ENCODE results near the gene EPB41.

EPB41 gene

DNA sequence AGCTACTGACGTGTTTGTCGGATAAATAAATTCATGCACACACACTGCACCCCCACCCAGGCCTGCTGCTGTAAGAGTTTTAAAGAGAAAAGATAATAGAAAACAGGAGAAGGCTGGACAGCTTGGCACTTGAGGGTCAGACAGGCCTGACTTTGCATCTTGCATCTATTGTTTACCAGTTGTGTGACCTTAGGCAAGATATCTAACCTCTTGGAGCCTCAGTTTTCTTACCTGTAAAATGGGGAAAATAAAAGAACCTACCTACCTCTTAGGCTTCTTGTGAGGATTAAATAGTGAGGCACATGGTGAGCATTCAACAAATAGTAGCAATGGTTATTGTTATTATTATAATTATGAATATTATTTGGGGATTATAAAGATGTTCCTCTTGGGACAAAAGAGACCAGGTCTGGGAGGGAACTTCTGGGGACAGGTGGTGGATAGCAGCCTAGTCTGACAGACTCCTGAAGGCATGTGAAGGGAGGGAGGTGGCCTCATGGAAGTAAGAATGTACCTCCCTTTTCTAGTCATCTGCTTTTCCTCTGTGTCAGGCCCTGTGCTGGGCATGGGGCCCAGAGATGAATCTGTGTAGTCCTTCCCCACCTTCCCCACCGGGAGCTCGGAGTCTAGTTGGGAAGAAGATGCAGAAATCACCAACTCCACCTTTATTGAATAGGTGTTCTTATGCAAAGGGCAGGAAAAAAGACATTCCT is 18.3 kb upstream of the EPB41 start (continued):
- TF ChIP-seq SP2 (tag by site-specific recombination; IDR thresholded peaks at IDR 0.05) = no peak
- no peak for TF ChIP-seq ZNF121 (tag by site-specific recombination; IDR thresholded peaks at IDR 0.05)
- TF ChIP-seq ZNF112 (tag by site-specific recombination; IDR thresholded peaks at IDR 0.05) = no peak
- TF ChIP-seq, protein P1, sequence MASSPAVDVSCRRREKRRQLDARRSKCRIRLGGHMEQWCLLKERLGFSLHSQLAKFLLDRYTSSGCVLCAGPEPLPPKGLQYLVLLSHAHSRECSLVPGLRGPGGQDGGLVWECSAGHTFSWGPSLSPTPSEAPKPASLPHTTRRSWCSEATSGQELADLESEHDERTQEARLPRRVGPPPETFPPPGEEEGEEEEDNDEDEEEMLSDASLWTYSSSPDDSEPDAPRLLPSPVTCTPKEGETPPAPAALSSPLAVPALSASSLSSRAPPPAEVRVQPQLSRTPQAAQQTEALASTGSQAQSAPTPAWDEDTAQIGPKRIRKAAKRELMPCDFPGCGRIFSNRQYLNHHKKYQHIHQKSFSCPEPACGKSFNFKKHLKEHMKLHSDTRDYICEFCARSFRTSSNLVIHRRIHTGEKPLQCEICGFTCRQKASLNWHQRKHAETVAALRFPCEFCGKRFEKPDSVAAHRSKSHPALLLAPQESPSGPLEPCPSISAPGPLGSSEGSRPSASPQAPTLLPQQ (tag by site-specific recombination; IDR thresholded peaks at IDR 0.05) = no peak

DNA sequence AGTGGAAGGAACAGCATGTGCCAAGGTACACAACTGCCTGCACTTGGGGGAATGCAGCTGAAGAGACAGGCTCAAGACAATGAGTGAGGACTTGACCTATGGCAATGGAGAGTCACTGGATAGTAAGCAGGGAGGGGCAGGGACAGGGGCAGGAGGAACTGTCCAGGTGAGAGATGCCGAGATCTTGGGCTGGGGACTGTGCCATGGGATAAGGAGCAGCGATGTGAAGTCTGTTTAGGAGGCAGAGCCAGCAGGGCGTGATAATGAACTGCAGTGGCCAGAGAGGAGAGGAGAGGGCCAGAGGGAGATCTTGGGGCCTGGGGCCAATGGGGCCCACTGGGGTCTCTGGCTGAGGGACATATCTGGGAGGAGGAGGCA is 17.8 kb upstream of the EPB41 start:
- POLR2A ChIA-PET = no interaction called here
- Histone ChIP-seq H3K36me3 (ENCODE audit: control insufficient read depth in 2 of 2, insufficient read depth in 1 of 2, low read length in 2 of 2) (peaks cover 0 to 7% of the 10 kb centered on the region in 2 experiments; a peak in 2 of 3 replicates), H3K9me3 (ENCODE audit: control insufficient read depth, insufficient read depth, low read depth, low read length) (no peaks in the 10 kb centered on the region), H3K4me1 (ENCODE audit: control insufficient read depth, insufficient read depth, low read length) (no peaks in the 10 kb centered on the region), H3K27ac (ENCODE audit: extremely low read depth, low read depth, low read length) (no peak overlapping the region), H3K4me3 (ENCODE audit: low read depth, low read length) (no peak overlapping the region)
- TF ChIP-seq, protein P2, sequence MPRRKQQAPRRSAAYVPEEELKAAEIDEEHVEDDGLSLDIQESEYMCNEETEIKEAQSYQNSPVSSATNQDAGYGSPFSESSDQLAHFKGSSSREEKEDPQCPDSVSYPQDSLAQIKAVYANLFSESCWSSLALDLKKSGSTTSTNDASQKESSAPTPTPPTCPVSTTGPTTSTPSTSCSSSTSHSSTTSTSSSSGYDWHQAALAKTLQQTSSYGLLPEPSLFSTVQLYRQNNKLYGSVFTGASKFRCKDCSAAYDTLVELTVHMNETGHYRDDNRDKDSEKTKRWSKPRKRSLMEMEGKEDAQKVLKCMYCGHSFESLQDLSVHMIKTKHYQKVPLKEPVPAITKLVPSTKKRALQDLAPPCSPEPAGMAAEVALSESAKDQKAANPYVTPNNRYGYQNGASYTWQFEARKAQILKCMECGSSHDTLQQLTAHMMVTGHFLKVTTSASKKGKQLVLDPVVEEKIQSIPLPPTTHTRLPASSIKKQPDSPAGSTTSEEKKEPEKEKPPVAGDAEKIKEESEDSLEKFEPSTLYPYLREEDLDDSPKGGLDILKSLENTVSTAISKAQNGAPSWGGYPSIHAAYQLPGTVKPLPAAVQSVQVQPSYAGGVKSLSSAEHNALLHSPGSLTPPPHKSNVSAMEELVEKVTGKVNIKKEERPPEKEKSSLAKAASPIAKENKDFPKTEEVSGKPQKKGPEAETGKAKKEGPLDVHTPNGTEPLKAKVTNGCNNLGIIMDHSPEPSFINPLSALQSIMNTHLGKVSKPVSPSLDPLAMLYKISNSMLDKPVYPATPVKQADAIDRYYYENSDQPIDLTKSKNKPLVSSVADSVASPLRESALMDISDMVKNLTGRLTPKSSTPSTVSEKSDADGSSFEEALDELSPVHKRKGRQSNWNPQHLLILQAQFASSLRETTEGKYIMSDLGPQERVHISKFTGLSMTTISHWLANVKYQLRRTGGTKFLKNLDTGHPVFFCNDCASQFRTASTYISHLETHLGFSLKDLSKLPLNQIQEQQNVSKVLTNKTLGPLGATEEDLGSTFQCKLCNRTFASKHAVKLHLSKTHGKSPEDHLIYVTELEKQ (tag by site-specific recombination; IDR thresholded peaks at IDR 0.05; ENCODE audit: borderline replicate concordance) = no peak
- TF ChIP-seq ZNF23 (tag by site-specific recombination; IDR thresholded peaks at IDR 0.05; ENCODE audit: borderline replicate concordance) = no peak
- TF ChIP-seq KLF9 (tag by site-specific recombination; IDR thresholded peaks at IDR 0.05; ENCODE audit: low read depth) = no peak
- CTCF ChIA-PET = interaction anchor here (0.6 to 3.6 kb wide), 2 partner anchors 120 to 137 kb away, joined by 4 to 16 read pairs; no protein-coding TSS in a partner anchor

DNA sequence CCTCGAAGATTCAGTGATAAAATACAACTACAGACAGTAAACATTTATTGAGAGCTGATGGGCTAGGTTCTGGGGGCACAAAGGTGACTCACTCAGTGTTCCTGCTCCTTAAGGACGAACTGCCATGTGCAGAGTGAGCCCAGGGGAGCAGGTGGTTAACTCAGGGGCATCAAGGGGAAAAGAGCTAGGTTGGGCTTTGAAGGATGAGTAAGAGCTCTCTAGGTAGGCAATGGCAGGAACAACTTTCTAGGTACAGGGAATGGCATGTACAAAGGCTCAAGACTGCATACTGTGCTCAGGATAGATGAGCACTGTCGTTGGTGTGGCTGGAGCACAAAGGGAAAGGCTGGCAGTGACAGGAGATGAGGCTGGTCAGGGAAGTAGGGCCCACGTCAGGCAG is 16.6 kb upstream of the EPB41 start:
- H3K4me1 ChIP-seq (ENCODE audit: control insufficient read depth, insufficient read depth, low read length) = no peaks in the 10 kb centered on the region
- no peak overlapping the region for H3K4me3 ChIP-seq (ENCODE audit: low read depth, low read length)
- ChIA-PET CTCF (interaction anchor here (3.6 kb wide), 1 partner anchor 136 kb away, joined by 16 read pairs; no protein-coding TSS in a partner anchor), POLR2A (interaction anchor here (1.7 to 2.3 kb wide), 2 partner anchors 13 to 17 kb away, joined by 4 to 8 read pairs; partner anchors contain the start of gene EPB41)
- H3K27ac ChIP-seq (ENCODE audit: extremely low read depth, low read depth, low read length) = no peak overlapping the region
- H3K9me3 ChIP-seq (ENCODE audit: control insufficient read depth, insufficient read depth, low read depth, low read length) = no peaks in the 10 kb centered on the region
- H3K36me3 ChIP-seq (ENCODE audit: control insufficient read depth in 2 of 2, insufficient read depth in 1 of 2, low read length in 2 of 2) = peaks cover 0 to 7% of the 10 kb centered on the region in 2 experiments; a peak in 1 of 3 replicates
- TF ChIP-seq ZFP37 (tag by site-specific recombination; IDR thresholded peaks at IDR 0.05) (no peak), SCRT1 (tag by site-specific recombination; IDR thresholded peaks at IDR 0.05; ENCODE audit: borderline replicate concordance) (no peak), IKZF3 (tag by site-specific recombination; IDR thresholded peaks at IDR 0.05) (0 out of 2 replicates have a peak, but pooled peaks have one; percentile 2), ZNF555 (tag by site-specific recombination; conservative IDR thresholded peaks at IDR 0.05) (no peak), SALL2 (tag by site-specific recombination; IDR thresholded peaks at IDR 0.05; ENCODE audit: borderline replicate concordance) (no peak), OSR2 (tag by site-specific recombination; IDR thresholded peaks at IDR 0.05) (no peak), ZNF19 (tag by site-specific recombination; IDR thresholded peaks at IDR 0.05; ENCODE audit: low read depth) (no peak), PRDM1 (tag by site-specific recombination; IDR thresholded peaks at IDR 0.05) (peak; percentile 67), ZNF785 (tag by site-specific recombination; IDR thresholded peaks at IDR 0.05) (no peak), ZNF404 (tag by site-specific recombination; IDR thresholded peaks at IDR 0.05) (no peak)
- TF ChIP-seq, protein P3, sequence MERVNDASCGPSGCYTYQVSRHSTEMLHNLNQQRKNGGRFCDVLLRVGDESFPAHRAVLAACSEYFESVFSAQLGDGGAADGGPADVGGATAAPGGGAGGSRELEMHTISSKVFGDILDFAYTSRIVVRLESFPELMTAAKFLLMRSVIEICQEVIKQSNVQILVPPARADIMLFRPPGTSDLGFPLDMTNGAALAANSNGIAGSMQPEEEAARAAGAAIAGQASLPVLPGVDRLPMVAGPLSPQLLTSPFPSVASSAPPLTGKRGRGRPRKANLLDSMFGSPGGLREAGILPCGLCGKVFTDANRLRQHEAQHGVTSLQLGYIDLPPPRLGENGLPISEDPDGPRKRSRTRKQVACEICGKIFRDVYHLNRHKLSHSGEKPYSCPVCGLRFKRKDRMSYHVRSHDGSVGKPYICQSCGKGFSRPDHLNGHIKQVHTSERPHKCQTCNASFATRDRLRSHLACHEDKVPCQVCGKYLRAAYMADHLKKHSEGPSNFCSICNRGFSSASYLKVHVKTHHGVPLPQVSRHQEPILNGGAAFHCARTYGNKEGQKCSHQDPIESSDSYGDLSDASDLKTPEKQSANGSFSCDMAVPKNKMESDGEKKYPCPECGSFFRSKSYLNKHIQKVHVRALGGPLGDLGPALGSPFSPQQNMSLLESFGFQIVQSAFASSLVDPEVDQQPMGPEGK (tag by site-specific recombination; IDR thresholded peaks at IDR 0.05) = no peak
- TF ChIP-seq, protein P4, sequence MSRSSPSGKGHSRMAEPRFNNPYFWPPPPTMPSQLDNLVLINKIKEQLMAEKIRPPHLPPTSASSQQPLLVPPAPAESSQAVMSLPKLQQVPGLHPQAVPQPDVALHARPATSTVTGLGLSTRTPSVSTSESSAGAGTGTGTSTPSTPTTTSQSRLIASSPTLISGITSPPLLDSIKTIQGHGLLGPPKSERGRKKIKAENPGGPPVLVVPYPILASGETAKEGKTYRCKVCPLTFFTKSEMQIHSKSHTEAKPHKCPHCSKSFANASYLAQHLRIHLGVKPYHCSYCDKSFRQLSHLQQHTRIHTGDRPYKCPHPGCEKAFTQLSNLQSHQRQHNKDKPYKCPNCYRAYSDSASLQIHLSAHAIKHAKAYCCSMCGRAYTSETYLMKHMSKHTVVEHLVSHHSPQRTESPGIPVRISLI (tag by site-specific recombination; IDR thresholded peaks at IDR 0.05) = no peak
- TF ChIP-seq, protein P5, sequence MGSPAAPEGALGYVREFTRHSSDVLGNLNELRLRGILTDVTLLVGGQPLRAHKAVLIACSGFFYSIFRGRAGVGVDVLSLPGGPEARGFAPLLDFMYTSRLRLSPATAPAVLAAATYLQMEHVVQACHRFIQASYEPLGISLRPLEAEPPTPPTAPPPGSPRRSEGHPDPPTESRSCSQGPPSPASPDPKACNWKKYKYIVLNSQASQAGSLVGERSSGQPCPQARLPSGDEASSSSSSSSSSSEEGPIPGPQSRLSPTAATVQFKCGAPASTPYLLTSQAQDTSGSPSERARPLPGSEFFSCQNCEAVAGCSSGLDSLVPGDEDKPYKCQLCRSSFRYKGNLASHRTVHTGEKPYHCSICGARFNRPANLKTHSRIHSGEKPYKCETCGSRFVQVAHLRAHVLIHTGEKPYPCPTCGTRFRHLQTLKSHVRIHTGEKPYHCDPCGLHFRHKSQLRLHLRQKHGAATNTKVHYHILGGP (tag by site-specific recombination; IDR thresholded peaks at IDR 0.05) = peak; percentile 82
- TF ChIP-seq, protein P6, sequence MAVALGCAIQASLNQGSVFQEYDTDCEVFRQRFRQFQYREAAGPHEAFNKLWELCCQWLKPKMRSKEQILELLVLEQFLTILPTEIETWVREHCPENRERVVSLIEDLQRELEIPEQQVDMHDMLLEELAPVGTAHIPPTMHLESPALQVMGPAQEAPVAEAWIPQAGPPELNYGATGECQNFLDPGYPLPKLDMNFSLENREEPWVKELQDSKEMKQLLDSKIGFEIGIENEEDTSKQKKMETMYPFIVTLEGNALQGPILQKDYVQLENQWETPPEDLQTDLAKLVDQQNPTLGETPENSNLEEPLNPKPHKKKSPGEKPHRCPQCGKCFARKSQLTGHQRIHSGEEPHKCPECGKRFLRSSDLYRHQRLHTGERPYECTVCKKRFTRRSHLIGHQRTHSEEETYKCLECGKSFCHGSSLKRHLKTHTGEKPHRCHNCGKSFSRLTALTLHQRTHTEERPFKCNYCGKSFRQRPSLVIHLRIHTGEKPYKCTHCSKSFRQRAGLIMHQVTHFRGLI (tag by site-specific recombination; IDR thresholded peaks at IDR 0.05) = peak; percentile 87
